Body of pancreas (tissue), 4 donors: Measurements from ENCODE around the gene FOXA3. TPM values are rescaled to one million over a fixed set of nuclear protein-coding genes. Genes with fewer than 3 reads are reported as not detected.

Source experiments
- ATAC-seq: fragments of 150-250 bp; one replicate; pipeline ENCODE4 v1.9.1; 2016
- DNase-seq, 4 donors: peaks; one replicate each; pipeline ENCODE4 v3.0.0-alpha.2; 2019
- H3K27ac ChIP-seq, 4 donors: fragments of 200-600 bp; sonication (generic); 1 replicate in 3 of 4; 2 replicates in 1 of 4; pipeline versions ENCODE4 v1.5.1 to v1.6.1; 2016 to 2019; ENCODE audit warnings: mild to moderate bottlenecking in 1 of 4, mixed read lengths in 1 of 4, moderate library complexity in 1 of 4
- H3K27me3 ChIP-seq, 2 donors: fragments of 200-600 bp; sonication (generic); one replicate each; pipeline ENCODE4 v1.6.0; 2016; ENCODE audit warnings: mild to moderate bottlenecking in 1 of 2
- H3K36me3 ChIP-seq, 2 donors: fragments of 200-600 bp; sonication (generic); replicated peaks in 1 of 2; 2 replicates each; pipeline ENCODE4 v1.5.1; 2016; ENCODE audit warnings: low read depth in 2 of 2; ENCODE audit not compliant: insufficient read depth in 1 of 2
- H3K4me1 ChIP-seq: fragments of 200-600 bp; sonication (generic); one replicate; pipeline ENCODE4 v1.6.0; 2016
- H3K4me3 ChIP-seq, 2 donors: fragments of 200-600 bp; sonication (generic); 1 replicate in 1 of 2; 2 replicates in 1 of 2; pipeline ENCODE4 v1.5.1; 2016 to 2019
- H3K9me3 ChIP-seq, 3 donors: fragments of 200-600 bp; sonication (generic); 1 replicate in 2 of 3; 2 replicates in 1 of 3; pipeline ENCODE4 v1.5.1; 2016
- POLR2A ChIP-seq, 3 donors: fragments of 450-650 bp; IDR thresholded peaks; one replicate each; pipeline ENCODE4 v1.6.1; 2016; ENCODE audit warnings: antibody characterized with exemption in 3 of 3, mild to moderate bottlenecking in 2 of 3
- WGBS, 2 donors: methylation state at CpG; one replicate each; pipeline ENCODE4 v1.1.5; 2017; 5-methylcytosine and 5-hydroxymethylcytosine counted together
- intact Hi-C: fragments of 100-400 bp; cut with DNase I; formaldehyde crosslinking; loops from one replicate; pipeline ENCODE4 v1.15.1; 2023
- total RNA-seq, 2 donors: library from RNA; depleted of rRNA; stranded (reverse); fragments of >200 nt; gene quantifications; one replicate each; pipeline ENCODE4 v1.1.0, GENCODE V29; 2016
- TF ChIP-seq, protein P1 (sequence below), 7 experiments: fragments of 450-650 bp in 4 of 7; fragments of 200-600 bp in 3 of 7; sonication (generic) in 3 of 7; IDR thresholded peaks; one replicate each; pipeline ENCODE4 v1.5.1; 2016 to 2019; ENCODE audit warnings: antibody characterized with exemption in 7 of 7

FOXA3 gene
- total RNA-seq, 2 donors from 2014 or later, result 3.0 to 16.3 TPM

DNA sequence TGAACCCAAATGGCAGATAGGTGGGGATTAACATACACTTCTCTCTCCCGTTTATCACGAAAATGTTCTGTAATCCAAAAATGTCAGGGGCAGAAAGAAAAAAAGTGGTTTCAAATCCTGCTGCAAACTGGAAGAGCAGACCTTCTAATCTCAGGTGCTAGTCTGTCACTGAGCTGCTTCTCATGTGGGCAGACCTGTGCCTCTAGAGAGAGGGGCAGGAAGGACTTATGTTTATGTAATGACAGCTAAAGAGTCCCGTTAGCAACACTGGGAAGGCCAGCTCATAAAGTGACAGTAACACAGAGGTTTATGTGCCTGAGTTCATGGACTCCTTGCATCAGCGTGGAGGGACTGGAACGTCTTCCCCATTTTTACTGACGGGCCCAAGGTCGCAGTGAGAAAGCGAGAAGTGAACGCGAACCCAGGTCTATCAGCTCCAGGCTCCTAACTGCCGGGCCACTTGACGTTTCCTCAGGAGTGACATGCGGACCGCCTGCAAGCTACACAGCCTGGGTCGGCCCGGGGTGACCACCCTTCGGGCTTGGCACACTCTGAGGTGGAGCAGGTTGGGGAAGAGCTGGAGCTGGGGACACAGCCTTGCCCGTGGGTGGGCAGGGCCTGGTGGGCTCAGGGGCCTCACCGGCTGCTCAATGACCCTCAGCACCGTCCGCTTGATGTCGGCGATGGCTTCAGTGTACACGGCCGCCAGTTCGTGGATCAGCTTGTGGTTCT lies 39.4 kb upstream of the FOXA3 start:
- peaks cover 3 to 34% of the 10 kb centered on the region in 2 donors for H3K36me3 ChIP-seq
- intact Hi-C loops, result no loop called here

DNA sequence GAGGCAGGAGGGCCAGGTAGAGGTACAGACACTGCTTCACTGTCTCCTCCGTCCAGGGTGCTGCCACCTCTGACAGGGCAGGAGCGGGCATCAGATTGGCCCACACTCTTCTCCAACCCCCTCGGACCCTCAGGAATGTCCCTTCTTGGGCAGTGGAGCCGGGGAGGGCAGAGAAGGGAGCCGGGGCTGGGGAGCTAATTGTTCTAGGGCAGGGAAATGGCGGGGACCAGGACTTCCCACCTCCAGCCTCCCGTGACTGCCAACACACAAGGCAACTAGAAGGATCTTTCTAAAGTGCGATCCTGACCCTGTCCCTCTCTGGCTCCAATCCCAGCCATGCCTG lies 38.9 kb upstream of the FOXA3 start:
- intact Hi-C loops, result no loop called here
- ATAC-seq (no peak), DNase-seq (no peak)
- Histone ChIP-seq H3K4me3 (no peak overlapping the region), H3K27ac (no peak overlapping the region), H3K4me1 (no peaks in the 10 kb centered on the region), H3K9me3 (no peaks in the 10 kb centered on the region), H3K27me3 (no peaks in the 10 kb centered on the region), H3K36me3 (peaks cover 8 to 40% of the 10 kb centered on the region in 2 donors)
- WGBS, 2 donors, result 96 to 100% methylated on average over 1 to 8 of the region's 8 CpGs
- TF ChIP-seq POLR2A (IDR thresholded peaks at IDR 0.05), result no peak
- TF ChIP-seq, protein P1, sequence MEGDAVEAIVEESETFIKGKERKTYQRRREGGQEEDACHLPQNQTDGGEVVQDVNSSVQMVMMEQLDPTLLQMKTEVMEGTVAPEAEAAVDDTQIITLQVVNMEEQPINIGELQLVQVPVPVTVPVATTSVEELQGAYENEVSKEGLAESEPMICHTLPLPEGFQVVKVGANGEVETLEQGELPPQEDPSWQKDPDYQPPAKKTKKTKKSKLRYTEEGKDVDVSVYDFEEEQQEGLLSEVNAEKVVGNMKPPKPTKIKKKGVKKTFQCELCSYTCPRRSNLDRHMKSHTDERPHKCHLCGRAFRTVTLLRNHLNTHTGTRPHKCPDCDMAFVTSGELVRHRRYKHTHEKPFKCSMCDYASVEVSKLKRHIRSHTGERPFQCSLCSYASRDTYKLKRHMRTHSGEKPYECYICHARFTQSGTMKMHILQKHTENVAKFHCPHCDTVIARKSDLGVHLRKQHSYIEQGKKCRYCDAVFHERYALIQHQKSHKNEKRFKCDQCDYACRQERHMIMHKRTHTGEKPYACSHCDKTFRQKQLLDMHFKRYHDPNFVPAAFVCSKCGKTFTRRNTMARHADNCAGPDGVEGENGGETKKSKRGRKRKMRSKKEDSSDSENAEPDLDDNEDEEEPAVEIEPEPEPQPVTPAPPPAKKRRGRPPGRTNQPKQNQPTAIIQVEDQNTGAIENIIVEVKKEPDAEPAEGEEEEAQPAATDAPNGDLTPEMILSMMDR (IDR thresholded peaks at IDR 0.05), result no peak

More for the DNA sequence above, 39.4 kb upstream of the FOXA3 start:
- H3K4me3 ChIP-seq, result no peak overlapping the region
- WGBS, 2 donors, result 81 to 85% methylated on average over 20 to 26 of the region's 26 CpGs
- H3K4me1 ChIP-seq, result no peaks in the 10 kb centered on the region
- TF ChIP-seq, protein P1 (IDR thresholded peaks at IDR 0.05), result no peak
- TF ChIP-seq POLR2A (IDR thresholded peaks at IDR 0.05), result no peak
- no peak for DNase-seq
- no peaks in the 10 kb centered on the region for H3K27me3 ChIP-seq
- no peak for ATAC-seq
- no peaks in the 10 kb centered on the region for H3K9me3 ChIP-seq
- no peak overlapping the region for H3K27ac ChIP-seq

DNA sequence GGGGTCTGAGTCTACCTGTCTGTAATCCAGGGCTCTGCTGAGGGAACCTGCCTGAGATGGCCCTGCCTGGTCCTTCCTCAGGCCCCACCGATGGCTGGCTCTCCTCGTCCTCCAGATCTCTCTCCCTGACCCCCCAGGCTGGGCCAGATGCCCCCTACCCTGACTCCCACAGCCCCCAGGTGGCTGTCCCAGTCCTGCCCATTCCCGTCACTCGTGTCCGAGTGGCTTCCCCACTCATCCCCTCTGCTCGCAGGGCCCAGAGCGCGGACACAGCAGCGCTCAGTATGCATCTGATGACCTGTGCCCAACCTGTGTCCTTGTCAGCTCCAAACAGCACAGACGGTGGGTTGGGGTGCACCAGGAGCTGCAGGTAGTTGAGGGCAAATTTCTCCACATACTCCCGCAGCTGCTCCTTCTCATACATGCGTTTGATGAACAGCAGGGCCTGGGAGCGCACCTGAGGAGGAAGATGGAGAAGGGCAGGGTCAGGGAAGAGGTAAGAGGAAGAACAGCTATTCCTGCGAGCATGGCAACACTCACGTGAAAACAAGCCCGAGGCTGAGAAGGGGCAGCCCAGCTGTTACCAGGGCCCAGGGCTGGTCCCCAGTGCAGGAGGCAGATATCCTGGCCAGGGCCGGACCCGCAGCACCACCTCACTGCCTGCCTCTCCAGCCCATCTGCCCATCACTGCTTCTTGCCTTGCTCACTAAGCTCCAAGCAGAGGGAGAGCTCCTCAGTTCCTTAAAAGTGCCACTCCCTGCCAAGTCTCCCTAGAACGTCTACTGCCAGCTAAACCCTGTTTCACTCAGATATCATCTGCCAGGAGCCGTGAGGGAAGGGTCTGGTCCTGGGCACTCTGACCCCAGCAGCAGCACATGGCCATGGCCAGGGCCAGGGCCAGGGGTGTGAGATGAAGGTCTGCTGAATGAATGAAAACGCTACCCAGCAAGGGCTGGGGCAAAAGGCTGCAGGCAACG lies 37.9 kb upstream of the FOXA3 start:
- Histone ChIP-seq H3K36me3 (peaks cover 10 to 45% of the 10 kb centered on the region in 2 donors), H3K27ac (no peak overlapping the region), H3K9me3 (no peaks in the 10 kb centered on the region), H3K4me1 (no peaks in the 10 kb centered on the region), H3K4me3 (no peak overlapping the region), H3K27me3 (no peaks in the 10 kb centered on the region)
- intact Hi-C loops, result no loop called here
- WGBS, 2 donors, result 80 to 83% methylated on average over 20 to 22 of the region's 22 CpGs
- no peak for TF ChIP-seq POLR2A (IDR thresholded peaks at IDR 0.05)
- TF ChIP-seq, protein P1 (IDR thresholded peaks at IDR 0.05), result no peak
- DNase-seq (no peak), ATAC-seq (no peak)

DNA sequence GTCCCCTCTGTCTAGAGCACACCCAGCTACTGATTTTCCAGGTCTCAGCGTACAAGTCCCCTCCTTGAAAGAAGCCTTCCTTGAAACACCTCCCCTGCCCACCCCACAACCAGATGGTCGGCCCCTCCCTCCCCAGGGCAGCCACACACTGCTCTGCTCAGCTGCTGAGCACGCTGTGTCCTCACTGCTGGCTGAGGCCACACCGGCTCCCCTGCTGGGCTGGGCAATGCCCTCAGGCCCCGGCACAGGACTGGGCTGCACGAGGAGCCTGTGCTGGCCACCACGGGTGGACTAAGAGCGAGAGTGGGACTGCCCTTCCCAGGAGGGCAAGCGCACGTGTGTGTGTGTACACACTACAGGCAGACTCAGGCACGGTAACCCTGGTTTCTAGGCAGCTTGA lies 37.2 kb upstream of the FOXA3 start:
- H3K9me3 ChIP-seq, result no peaks in the 10 kb centered on the region
- DNase-seq (no peak), ATAC-seq (no peak)
- 87 to 95% methylated on average over 11 of the region's 11 CpGs for WGBS, 2 donors
- H3K36me3 ChIP-seq, result peaks cover 14 to 52% of the 10 kb centered on the region in 2 donors
- H3K4me1 ChIP-seq, result no peaks in the 10 kb centered on the region
- intact Hi-C loops, result no loop called here
- TF ChIP-seq POLR2A (IDR thresholded peaks at IDR 0.05), result no peak
- TF ChIP-seq, protein P1 (IDR thresholded peaks at IDR 0.05), result no peak
- H3K27me3 ChIP-seq, result no peaks in the 10 kb centered on the region
- H3K27ac ChIP-seq, result no peak overlapping the region
- no peak overlapping the region for H3K4me3 ChIP-seq
